Parathyroid adenoma (tissue), 2 donors: ENCODE measurements around the gene UNK.
A peak's percentile ranks its signal among the peaks of the same experiment; 100 is the strongest.

Experiments
- H2AFZ ChIP-seq: fragments of 300-600 bp; sonication (generic); one replicate; pipeline ENCODE4 v1.7.0; 2017; ENCODE audit warnings: antibody characterized with exemption, mild to moderate bottlenecking
- H3K27ac ChIP-seq: fragments of 300-600 bp; sonication (generic); one replicate; pipeline ENCODE4 v1.7.0; 2017
- H3K27me3 ChIP-seq: fragments of 300-600 bp; sonication (generic); one replicate; pipeline ENCODE4 v1.7.0; 2017; ENCODE audit warnings: low read length; ENCODE audit not compliant: control insufficient read depth, insufficient read depth
- H3K36me3 ChIP-seq: fragments of 300-600 bp; sonication (generic); one replicate; pipeline ENCODE4 v1.7.0; 2017; ENCODE audit warnings: low read length; ENCODE audit not compliant: control insufficient read depth, insufficient read depth
- H3K4me1 ChIP-seq: fragments of 300-600 bp; sonication (generic); one replicate; pipeline ENCODE4 v1.7.0; 2017; ENCODE audit warnings: control low read depth
- H3K4me2 ChIP-seq: fragments of 300-600 bp; sonication (generic); one replicate; pipeline ENCODE4 v1.7.0; 2017; ENCODE audit warnings: low read length
- H3K4me3 ChIP-seq: fragments of 300-600 bp; sonication (generic); one replicate; pipeline ENCODE4 v1.7.0; 2017; ENCODE audit warnings: low read depth, low read length
- H3K79me2 ChIP-seq: fragments of 300-600 bp; sonication (generic); one replicate; pipeline ENCODE4 v1.7.0; 2017; ENCODE audit warnings: control low read depth
- H3K9ac ChIP-seq: fragments of 300-600 bp; sonication (generic); one replicate; pipeline ENCODE4 v1.7.0; 2017; ENCODE audit warnings: mild to moderate bottlenecking
- H3K9me3 ChIP-seq: fragments of 300-600 bp; sonication (generic); one replicate; pipeline ENCODE4 v1.7.0; 2017; ENCODE audit warnings: low read length; ENCODE audit not compliant: control insufficient read depth
- TF ChIP-seq, protein P1 (sequence below): fragments of 300-600 bp; sonication (generic); IDR thresholded peaks from one replicate; pipeline ENCODE4 v1.7.0; 2017; ENCODE audit warnings: antibody characterized with exemption, mild to moderate bottlenecking
- donor health status: primary hyperparathyroidism.

UNK gene

GRCh38 chr17:75785016-75785890 lies 647 bp downstream of the UNK start:
- no peaks in the 10 kb centered on the region for H3K9me3 ChIP-seq
- H3K79me2 ChIP-seq = peaks cover 28% of the 10 kb centered on the region
- H3K4me1 ChIP-seq = peaks cover 24% of the 10 kb centered on the region
- no peaks in the 10 kb centered on the region for H3K36me3 ChIP-seq
- TF ChIP-seq, protein P1, sequence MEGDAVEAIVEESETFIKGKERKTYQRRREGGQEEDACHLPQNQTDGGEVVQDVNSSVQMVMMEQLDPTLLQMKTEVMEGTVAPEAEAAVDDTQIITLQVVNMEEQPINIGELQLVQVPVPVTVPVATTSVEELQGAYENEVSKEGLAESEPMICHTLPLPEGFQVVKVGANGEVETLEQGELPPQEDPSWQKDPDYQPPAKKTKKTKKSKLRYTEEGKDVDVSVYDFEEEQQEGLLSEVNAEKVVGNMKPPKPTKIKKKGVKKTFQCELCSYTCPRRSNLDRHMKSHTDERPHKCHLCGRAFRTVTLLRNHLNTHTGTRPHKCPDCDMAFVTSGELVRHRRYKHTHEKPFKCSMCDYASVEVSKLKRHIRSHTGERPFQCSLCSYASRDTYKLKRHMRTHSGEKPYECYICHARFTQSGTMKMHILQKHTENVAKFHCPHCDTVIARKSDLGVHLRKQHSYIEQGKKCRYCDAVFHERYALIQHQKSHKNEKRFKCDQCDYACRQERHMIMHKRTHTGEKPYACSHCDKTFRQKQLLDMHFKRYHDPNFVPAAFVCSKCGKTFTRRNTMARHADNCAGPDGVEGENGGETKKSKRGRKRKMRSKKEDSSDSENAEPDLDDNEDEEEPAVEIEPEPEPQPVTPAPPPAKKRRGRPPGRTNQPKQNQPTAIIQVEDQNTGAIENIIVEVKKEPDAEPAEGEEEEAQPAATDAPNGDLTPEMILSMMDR = no peak
- H3K9ac ChIP-seq = peak overlapping the region; percentile 64
- peak overlapping the region; percentile 87 for H3K4me2 ChIP-seq
- H3K4me3 ChIP-seq = peak overlapping the region; percentile 82
- peak overlapping the region; percentile 83 for H2AFZ ChIP-seq
- peak overlapping the region; percentile 98 for H3K27ac ChIP-seq
- no peaks in the 10 kb centered on the region for H3K27me3 ChIP-seq

- Histone ChIP-seq H2AFZ (no peak overlapping the region), H3K9ac (no peak overlapping the region), H3K27ac (no peak overlapping the region), H3K4me3 (no peak overlapping the region), H3K4me1 (peaks cover 8% of the 10 kb centered on the region), H3K9me3 (no peaks in the 10 kb centered on the region), H3K4me2 (no peak overlapping the region), H3K79me2 (peaks cover 81% of the 10 kb centered on the region), H3K27me3 (no peaks in the 10 kb centered on the region), H3K36me3 (no peaks in the 10 kb centered on the region)
- TF ChIP-seq, protein P1 = no peak
These were observed 6.6 kb downstream of the UNK start for GRCh38 chr17:75791254-75791653.

DNA sequence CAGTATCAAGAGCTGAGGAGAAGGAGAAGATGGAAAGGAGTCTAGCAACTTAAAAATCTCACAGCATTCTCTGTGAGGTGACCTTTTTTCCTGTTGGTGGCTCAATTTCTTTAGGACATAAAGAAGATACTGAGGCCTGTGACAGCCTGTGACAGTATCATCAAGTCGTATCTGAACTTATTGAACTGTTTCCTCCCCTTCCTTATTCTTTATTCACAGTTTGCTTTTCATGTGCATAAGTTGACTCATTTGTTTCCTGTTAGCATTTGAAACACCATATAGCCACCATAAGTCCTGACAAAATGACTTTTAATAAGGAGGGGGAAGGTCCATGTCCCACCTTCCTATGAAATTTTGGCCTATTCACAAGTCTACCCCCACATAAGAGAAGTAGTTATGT lies 8.9 kb downstream of the UNK start:
- no peak overlapping the region for H3K9ac ChIP-seq
- H3K36me3 ChIP-seq = no peaks in the 10 kb centered on the region
- H3K79me2 ChIP-seq = peaks cover 86% of the 10 kb centered on the region
- H3K4me3 ChIP-seq = no peak overlapping the region
- no peaks in the 10 kb centered on the region for H3K4me1 ChIP-seq
- H3K4me2 ChIP-seq = no peak overlapping the region
- TF ChIP-seq, protein P1 = no peak
- no peaks in the 10 kb centered on the region for H3K27me3 ChIP-seq
- H3K27ac ChIP-seq = no peak overlapping the region
- H2AFZ ChIP-seq = no peak overlapping the region
- H3K9me3 ChIP-seq = no peaks in the 10 kb centered on the region

GRCh38 chr17:75795820-75796607 lies 11.4 kb downstream of the UNK start:
- Histone ChIP-seq H3K4me2 (no peak overlapping the region), H3K27me3 (no peaks in the 10 kb centered on the region), H3K9me3 (no peaks in the 10 kb centered on the region), H3K79me2 (peaks cover 81% of the 10 kb centered on the region), H3K4me1 (no peaks in the 10 kb centered on the region), H3K9ac (no peak overlapping the region), H3K4me3 (no peak overlapping the region), H3K36me3 (no peaks in the 10 kb centered on the region), H3K27ac (no peak overlapping the region), H2AFZ (no peak overlapping the region)
- TF ChIP-seq, protein P1 = no peak
